NCI-H2196 (cell line): ENCODE measurements around the gene INAFM1.

ENCODE experiments used
- DNase-seq: peaks from one replicate; lab custom pipeline; 2025; ENCODE audit not compliant: unreplicated experiment; lab: John Stamatoyannopoulos, UW

INAFM1 gene

GRCh38 chr19:47274071-47274890, at the start of gene INAFM1:
Gene INAFM1 (plus strand): TSS chr19:47274885. CDS start chr19:47274920, 35 bp downstream.
- DNase-seq: peak; percentile 93

- DNase-seq: peak; percentile 94
Observed at GRCh38 chr19:47225746-47226425, 48.8 kb upstream of the INAFM1 start.

- DNase-seq: peak; percentile 66
Observed at GRCh38 chr19:47226426-47227351, 48.0 kb upstream of the INAFM1 start.

GRCh38 chr19:47227352-47228167, 47.1 kb upstream of the INAFM1 start:
- peak; percentile 60 for DNase-seq

GRCh38 chr19:47228168-47228936, 46.3 kb upstream of the INAFM1 start:
- DNase-seq: peak; percentile 12

- DNase-seq: no peak
Observed at GRCh38 chr19:47228937-47229675, 45.6 kb upstream of the INAFM1 start.

- DNase-seq: no peak
Observed at GRCh38 chr19:47229676-47230053, 45.0 kb upstream of the INAFM1 start.

- DNase-seq: peak; percentile 48
Observed at GRCh38 chr19:47230054-47230920, 44.4 kb upstream of the INAFM1 start.

- DNase-seq: no peak
Observed at GRCh38 chr19:47230921-47231214, 43.8 kb upstream of the INAFM1 start, which contains the start of gene BBC3. Gene BBC3 (minus strand): TSS chr19:47231199. CDS start chr19:47228431, 2,768 bp downstream.

GRCh38 chr19:47231215-47232054, 43.2 kb upstream of the INAFM1 start:
- DNase-seq: peak; percentile 74

- no peak for DNase-seq
Observed at GRCh38 chr19:47232422-47233211, 42.1 kb upstream of the INAFM1 start.

- DNase-seq: no peak
Observed at GRCh38 chr19:47236072-47236675, 38.5 kb upstream of the INAFM1 start.

GRCh38 chr19:47239152-47239551, 35.5 kb upstream of the INAFM1 start:
- DNase-seq: no peak

GRCh38 chr19:47239610-47240296, 34.9 kb upstream of the INAFM1 start:
- peak; percentile 63 for DNase-seq

- DNase-seq: no peak
Observed at GRCh38 chr19:47240556-47240955, 34.1 kb upstream of the INAFM1 start.
